Measurements from ENCODE around the gene GPR158.

- TF ChIP-seq CTCF (IDR thresholded peaks at IDR 0.05 in 2 of 3, conservative IDR thresholded peaks at IDR 0.05 in 1 of 3; ENCODE audit: borderline replicate concordance in 1 of 3, insufficient read depth in 1 of 3, low read depth in 2 of 3, low read length in 2 of 3) (no peak), POLR2AphosphoS5 (IDR thresholded peaks at IDR 0.05; ENCODE audit: low read depth, low read length) (no peak), FOSL1 (IDR thresholded peaks at IDR 0.05; ENCODE audit: low read depth) (no peak), POLR2A (IDR thresholded peaks at IDR 0.05; ENCODE audit: borderline replicate concordance, extremely low read depth, insufficient read depth, insufficient read length) (no peak), ZFX (IDR thresholded peaks at IDR 0.05) (no peak), REST (IDR thresholded peaks at IDR 0.05; ENCODE audit: low read depth) (no peak)
These were observed 34.8 kb downstream of the GPR158 start for GRCh38 chr10:25209618-25210017.
